ENCODE measurements around the gene NOL6. TPM values are rescaled to one million over a fixed set of nuclear protein-coding genes. Genes with fewer than 3 reads are reported as not detected.
"Not testable (repeated sequence)": the region's sequence is repeated elsewhere in the genome, so short reads cannot be mapped to it uniquely, and the experiment has no call there.

The NOL6 gene, protein sequence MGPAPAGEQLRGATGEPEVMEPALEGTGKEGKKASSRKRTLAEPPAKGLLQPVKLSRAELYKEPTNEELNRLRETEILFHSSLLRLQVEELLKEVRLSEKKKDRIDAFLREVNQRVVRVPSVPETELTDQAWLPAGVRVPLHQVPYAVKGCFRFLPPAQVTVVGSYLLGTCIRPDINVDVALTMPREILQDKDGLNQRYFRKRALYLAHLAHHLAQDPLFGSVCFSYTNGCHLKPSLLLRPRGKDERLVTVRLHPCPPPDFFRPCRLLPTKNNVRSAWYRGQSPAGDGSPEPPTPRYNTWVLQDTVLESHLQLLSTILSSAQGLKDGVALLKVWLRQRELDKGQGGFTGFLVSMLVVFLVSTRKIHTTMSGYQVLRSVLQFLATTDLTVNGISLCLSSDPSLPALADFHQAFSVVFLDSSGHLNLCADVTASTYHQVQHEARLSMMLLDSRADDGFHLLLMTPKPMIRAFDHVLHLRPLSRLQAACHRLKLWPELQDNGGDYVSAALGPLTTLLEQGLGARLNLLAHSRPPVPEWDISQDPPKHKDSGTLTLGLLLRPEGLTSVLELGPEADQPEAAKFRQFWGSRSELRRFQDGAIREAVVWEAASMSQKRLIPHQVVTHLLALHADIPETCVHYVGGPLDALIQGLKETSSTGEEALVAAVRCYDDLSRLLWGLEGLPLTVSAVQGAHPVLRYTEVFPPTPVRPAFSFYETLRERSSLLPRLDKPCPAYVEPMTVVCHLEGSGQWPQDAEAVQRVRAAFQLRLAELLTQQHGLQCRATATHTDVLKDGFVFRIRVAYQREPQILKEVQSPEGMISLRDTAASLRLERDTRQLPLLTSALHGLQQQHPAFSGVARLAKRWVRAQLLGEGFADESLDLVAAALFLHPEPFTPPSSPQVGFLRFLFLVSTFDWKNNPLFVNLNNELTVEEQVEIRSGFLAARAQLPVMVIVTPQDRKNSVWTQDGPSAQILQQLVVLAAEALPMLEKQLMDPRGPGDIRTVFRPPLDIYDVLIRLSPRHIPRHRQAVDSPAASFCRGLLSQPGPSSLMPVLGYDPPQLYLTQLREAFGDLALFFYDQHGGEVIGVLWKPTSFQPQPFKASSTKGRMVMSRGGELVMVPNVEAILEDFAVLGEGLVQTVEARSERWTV
- total RNA-seq (10 to 100 TPM; 20.7 to 48.1 (median 28.4) TPM), polyA plus RNA-seq (10 to 100 TPM; 20.0 to 28.4 (median 24.6) TPM)
- long read RNA-seq, donor 1, result 0 reads
- long read RNA-seq, donor 2, result 0 reads

DNA sequence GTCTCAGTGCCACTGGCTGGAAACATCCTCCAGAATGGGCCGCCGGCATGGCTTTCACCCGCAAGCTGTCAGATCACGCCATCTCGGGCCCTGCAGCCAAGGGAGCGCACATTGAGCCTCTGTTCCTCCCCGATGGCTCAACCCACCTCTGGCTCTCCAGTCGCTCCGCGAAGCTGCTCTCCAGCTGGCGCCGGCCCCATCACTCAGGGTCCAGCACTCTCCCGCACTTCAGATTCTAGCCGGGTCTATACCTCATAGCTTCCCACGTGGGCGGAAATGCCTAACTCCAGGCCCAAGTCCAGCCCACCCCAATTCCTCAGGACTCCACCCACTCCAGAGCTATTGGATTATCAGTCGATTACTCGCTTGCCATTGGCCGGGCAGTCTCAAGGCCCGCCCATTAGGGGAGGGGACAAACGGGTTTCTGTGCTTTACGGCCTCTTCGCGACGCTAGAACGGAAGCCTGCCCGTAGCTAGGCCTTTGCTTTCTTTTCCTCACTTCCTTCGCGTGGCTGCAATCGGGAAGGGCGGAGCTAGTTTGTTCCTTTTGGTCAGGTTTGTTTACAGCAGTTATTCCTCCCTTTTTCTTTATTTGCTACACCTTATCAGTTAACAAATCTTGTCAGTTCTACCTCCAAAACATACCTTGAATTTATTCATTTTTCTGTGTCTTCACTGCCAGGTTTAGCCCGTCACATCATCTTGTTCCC lies at the start of gene NOL6:
NOL6 (minus strand) TSS at position 282 of the 710 bp plus-strand sequence; CDS start at position 200, 82 bp downstream.
- Histone ChIP-seq H3K4me3 (peak within 1 kb of the TSS; percentile 81 to 100 (median 97)), H3K27me3 (replicated peaks in 1 of 7) (no peaks in the 10 kb centered on the region), H3K4me1 (peaks cover 16 to 35% (median 25%) of the 10 kb centered on the region in 6 donors), H3K36me3 (peaks cover 0 to 36% (median 33%) of the 10 kb centered on the region in 6 donors), H3K9me3 (no peaks in the 10 kb centered on the region), H3K27ac (peak within 1 kb of the TSS; percentile 69 to 87 (median 82))
- TF ChIP-seq, protein P1, sequence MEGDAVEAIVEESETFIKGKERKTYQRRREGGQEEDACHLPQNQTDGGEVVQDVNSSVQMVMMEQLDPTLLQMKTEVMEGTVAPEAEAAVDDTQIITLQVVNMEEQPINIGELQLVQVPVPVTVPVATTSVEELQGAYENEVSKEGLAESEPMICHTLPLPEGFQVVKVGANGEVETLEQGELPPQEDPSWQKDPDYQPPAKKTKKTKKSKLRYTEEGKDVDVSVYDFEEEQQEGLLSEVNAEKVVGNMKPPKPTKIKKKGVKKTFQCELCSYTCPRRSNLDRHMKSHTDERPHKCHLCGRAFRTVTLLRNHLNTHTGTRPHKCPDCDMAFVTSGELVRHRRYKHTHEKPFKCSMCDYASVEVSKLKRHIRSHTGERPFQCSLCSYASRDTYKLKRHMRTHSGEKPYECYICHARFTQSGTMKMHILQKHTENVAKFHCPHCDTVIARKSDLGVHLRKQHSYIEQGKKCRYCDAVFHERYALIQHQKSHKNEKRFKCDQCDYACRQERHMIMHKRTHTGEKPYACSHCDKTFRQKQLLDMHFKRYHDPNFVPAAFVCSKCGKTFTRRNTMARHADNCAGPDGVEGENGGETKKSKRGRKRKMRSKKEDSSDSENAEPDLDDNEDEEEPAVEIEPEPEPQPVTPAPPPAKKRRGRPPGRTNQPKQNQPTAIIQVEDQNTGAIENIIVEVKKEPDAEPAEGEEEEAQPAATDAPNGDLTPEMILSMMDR (IDR thresholded peaks at IDR 0.05 in 8 of 11, conservative IDR thresholded peaks at IDR 0.05 in 3 of 11), result peak in 2 of 11 experiments; percentile 23
- TF ChIP-seq POLR2A (IDR thresholded peaks at IDR 0.05) (peak in 1 of 3 donors; percentile 45), POLR2AphosphoS5 (IDR thresholded peaks at IDR 0.05) (peak; percentile 84 to 98 (median 89))
- WGBS, 5 donors, result 0 to 1% (median 1%) methylated on average over 24 to 32 of the region's 32 CpGs
- DNase-seq, result peak; percentile 96
- intact Hi-C loops (cut with DNase I; ENCODE audit: low total_unique reads), result no loop called here

DNA sequence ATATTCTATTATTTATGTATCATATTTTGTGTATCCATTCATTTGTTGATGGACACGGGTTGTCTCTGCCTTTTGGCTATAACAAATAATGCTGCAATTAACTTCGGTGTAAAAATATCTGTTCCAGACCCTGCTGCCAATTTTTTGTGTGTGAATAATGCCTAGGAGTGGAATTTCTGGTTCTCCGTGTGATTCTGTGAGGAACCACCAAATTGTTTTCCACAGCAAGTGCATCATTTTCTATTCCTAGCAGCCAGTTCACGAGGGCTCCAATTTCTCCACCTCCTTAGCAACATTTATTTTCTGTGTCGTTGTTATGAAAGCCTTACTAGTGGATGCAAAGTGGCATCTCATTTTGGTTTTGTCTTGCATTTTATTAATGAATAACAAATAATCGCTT lies 48.1 kb upstream of the NOL6 start:
- 77 to 93% (median 81%) methylated on average over 6 of the region's 6 CpGs for whole genome bisulfite sequencing, 5 donors
- DNase-seq; intact Hi-C loops (cut with DNase I; ENCODE audit: low total_unique reads); H3K36me3 ChIP-seq; H3K9me3 ChIP-seq; H3K4me3 ChIP-seq; H3K27ac ChIP-seq: not testable (repeated sequence)
- H3K27me3 ChIP-seq (replicated peaks in 1 of 7), result peaks cover 0 to 55% (median 30%) of the 10 kb centered on the region in 7 donors
- peaks cover 8 to 18% (median 14%) of the 10 kb centered on the region in 6 donors for H3K4me1 ChIP-seq

DNA sequence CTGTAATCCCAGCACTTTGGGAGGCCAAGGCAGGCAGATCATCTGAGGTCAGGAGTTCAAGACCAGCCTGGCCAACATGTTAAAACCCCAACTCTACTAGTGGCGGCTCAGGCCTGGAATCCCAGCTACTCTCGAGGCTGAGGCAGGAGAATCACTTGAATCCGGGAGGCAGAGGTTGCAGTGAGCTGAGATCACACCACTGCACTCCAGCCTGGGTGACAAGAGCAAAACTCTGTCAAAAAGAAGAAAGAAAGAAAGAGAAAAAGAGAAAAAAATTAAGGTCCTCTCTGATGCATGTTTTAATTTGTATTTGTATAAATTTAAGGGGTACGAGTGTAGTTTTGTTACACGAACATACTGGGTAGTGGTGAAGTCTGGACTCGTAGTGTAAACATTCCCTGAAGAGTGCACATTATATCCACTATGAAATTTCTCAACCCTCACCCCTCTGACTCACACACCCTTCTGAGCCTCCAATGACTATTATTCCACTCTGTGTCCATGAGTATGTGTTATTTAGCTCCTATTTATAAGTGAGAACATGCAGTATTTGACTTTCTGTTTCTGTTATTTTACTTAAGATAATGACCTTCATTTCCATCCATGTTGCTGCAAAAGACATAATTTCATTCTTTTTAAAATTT lies 44.3 kb upstream of the NOL6 start:
- H3K27ac ChIP-seq; H3K4me1 ChIP-seq; H3K9me3 ChIP-seq; H3K36me3 ChIP-seq; DNase-seq; H3K4me3 ChIP-seq; intact Hi-C loops (cut with DNase I; ENCODE audit: low total_unique reads): not testable (repeated sequence)
- 56 to 72% (median 60%) methylated on average over 6 of the region's 6 CpGs for WGBS, 5 donors
- peaks cover 0 to 20% (median 0%) of the 10 kb centered on the region in 7 donors for H3K27me3 ChIP-seq (replicated peaks in 1 of 7)

DNA sequence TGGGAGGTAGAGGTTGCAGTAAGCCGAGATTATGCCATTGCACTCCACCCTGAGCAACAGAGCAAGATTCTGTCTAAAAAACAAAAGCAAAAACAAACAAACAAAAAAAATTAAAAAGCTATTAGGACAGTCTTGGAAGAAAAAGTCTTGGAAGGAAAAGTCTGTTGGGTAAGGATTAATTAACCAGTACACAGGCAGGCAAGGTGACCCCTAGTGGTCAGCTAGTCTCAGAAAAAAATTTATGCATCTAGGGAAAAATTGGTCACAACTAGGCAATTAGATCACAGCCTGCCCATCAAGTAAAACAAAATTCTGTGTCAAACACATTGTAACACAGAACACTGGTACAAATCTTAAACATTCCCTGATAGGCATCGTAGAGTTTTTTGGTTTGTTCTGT lies 43.6 kb upstream of the NOL6 start:
- Histone ChIP-seq H3K4me1 (no peaks in the 10 kb centered on the region), H3K27ac (no peak overlapping the region), H3K36me3 (no peaks in the 10 kb centered on the region), H3K27me3 (replicated peaks in 1 of 7) (peaks cover 0 to 13% (median 0%) of the 10 kb centered on the region in 7 donors), H3K4me3 (no peak overlapping the region), H3K9me3 (no peaks in the 10 kb centered on the region)
- TF ChIP-seq POLR2AphosphoS5 (IDR thresholded peaks at IDR 0.05) (no peak), POLR2A (IDR thresholded peaks at IDR 0.05) (no peak)
- TF ChIP-seq, protein P1 (IDR thresholded peaks at IDR 0.05 in 8 of 11, conservative IDR thresholded peaks at IDR 0.05 in 3 of 11), result peak in 8 of 11 experiments; percentile 31 to 62 (median 46)
- WGBS, 5 donors, result 81 to 90% (median 85%) methylated on average over 2 of the region's 2 CpGs
- intact Hi-C loops (cut with DNase I; ENCODE audit: low total_unique reads), result no loop called here
- DNase-seq, result no peak

DNA sequence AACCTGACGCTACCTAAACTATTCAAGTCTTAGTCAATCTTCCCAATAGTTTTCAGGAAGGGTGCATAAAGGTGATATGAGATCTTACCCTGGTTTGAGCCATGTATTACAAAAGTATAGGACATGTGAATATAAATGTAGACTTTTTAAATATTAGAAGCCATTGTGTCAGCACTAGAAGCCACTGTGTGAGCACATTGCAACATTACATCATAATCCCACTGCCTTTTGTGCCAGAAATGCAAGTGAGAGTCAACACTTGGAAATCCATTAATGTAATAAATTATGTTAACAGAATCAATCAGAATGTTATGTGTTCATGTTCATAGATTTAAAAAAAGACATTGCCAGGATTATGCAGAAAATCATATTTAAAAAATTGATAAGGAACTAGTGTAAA lies 42.7 kb upstream of the NOL6 start:
- 79 to 100% (median 96%) methylated on average over 1 of the region's 1 CpG for WGBS, 5 donors
- intact Hi-C loops (cut with DNase I; ENCODE audit: low total_unique reads), result not testable (repeated sequence)

DNA sequence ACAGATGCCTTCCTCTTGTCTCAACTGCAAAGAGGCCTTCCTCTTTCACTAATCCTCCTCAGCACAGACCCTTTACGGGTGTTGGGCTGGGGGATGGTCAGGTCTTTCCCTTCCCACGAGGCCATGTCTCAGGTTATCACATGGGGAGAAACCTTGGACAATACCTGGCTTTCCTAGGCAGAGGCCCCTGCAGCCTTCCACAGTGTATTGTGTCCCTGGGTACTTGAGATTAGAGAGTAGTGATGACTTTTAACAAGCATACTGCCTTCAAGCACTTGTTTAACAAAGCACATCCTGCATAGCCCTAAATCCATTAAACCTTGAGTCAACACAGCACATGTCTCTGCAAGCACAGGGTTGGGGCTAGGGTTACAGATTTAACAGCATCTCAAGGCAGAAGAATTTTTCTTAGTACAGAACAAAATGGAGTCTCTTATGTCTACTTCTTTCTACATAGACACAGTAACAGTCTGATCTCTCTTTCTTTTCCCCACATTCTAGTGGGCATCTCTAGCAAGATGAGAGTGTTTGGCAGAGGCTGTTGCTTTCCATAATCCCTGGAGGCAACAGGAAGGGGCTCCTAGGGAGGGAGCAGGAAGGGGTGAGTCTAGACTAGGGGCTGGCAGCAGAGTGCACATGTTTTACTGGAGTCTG lies 41.7 kb upstream of the NOL6 start:
- intact Hi-C loops (cut with DNase I; ENCODE audit: low total_unique reads); H3K9me3 ChIP-seq; H3K27me3 ChIP-seq (replicated peaks in 1 of 7); DNase-seq; H3K27ac ChIP-seq; H3K4me1 ChIP-seq; H3K4me3 ChIP-seq; H3K36me3 ChIP-seq: not testable (repeated sequence)
- WGBS, 5 donors, result 56 to 78% (median 63%) methylated on average over 2 of the region's 2 CpGs

More for the DNA sequence above, 42.7 kb upstream of the NOL6 start:
- H3K9me3 ChIP-seq; H3K27ac ChIP-seq; DNase-seq; H3K27me3 ChIP-seq (replicated peaks in 1 of 7); H3K4me3 ChIP-seq; H3K36me3 ChIP-seq; H3K4me1 ChIP-seq: not testable (repeated sequence)
